ENCODE measurements around the gene KRR1.

DNA sequence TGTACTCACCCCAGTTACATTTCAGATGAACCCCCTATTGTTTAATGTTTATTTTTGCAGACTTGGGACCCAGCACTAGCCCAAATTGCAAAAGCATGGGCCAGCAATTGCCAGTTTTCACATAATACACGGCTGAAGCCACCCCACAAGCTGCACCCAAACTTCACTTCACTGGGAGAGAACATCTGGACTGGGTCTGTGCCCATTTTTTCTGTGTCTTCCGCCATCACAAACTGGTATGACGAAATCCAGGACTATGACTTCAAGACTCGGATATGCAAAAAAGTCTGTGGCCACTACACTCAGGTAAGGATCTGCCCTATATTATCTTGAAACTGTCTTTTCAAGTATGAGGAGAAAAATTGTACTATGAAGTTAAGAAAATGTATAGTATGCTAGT, 29.6 kb downstream of the KRR1 start:
- TF ChIP-seq, protein P1, sequence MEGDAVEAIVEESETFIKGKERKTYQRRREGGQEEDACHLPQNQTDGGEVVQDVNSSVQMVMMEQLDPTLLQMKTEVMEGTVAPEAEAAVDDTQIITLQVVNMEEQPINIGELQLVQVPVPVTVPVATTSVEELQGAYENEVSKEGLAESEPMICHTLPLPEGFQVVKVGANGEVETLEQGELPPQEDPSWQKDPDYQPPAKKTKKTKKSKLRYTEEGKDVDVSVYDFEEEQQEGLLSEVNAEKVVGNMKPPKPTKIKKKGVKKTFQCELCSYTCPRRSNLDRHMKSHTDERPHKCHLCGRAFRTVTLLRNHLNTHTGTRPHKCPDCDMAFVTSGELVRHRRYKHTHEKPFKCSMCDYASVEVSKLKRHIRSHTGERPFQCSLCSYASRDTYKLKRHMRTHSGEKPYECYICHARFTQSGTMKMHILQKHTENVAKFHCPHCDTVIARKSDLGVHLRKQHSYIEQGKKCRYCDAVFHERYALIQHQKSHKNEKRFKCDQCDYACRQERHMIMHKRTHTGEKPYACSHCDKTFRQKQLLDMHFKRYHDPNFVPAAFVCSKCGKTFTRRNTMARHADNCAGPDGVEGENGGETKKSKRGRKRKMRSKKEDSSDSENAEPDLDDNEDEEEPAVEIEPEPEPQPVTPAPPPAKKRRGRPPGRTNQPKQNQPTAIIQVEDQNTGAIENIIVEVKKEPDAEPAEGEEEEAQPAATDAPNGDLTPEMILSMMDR (conservative IDR thresholded peaks at IDR 0.05 in 1 of 2, IDR thresholded peaks at IDR 0.05 in 1 of 2; ENCODE audit: extremely low read depth in 1 of 2, insufficient read depth in 1 of 2, low read depth in 1 of 2, low read length in 2 of 2), result no peak
- no peak for TF ChIP-seq EZH2 (IDR thresholded peaks at IDR 0.05; ENCODE audit: borderline replicate concordance, low read length)

Data from mammary epithelial cell (primary cell).